AG10803 (cell line): ENCODE results near the gene FRMD4B.

Source experiments
- DNase-seq: peaks from one replicate; pipeline ENCODE4 v3.0.0; 2010; ENCODE audit warnings: low read depth
- H3K4me3 ChIP-seq: 2 replicates; pipeline ENCODE4 v1.5.1; 2011; ENCODE audit warnings: mild to moderate bottlenecking, low read length, control low read depth
- CTCF ChIP-seq: conservative IDR thresholded peaks from 2 replicates; pipeline ENCODE4 v1.5.1; 2011; ENCODE audit warnings: mild to moderate bottlenecking, low read length, control low read depth, inconsistent platforms

FRMD4B gene

GRCh38 chr3:69338911-69339310 lies 47.0 kb downstream of the FRMD4B start:
- H3K4me3 ChIP-seq = no peak overlapping the region
- no peak for TF ChIP-seq CTCF
- no peak for DNase-seq

- no peak for DNase-seq
- no peak overlapping the region for H3K4me3 ChIP-seq
- TF ChIP-seq CTCF = no peak
Observed at GRCh38 chr3:69332934-69333333, 53.0 kb downstream of the FRMD4B start.

- no peak for TF ChIP-seq CTCF
- no peak overlapping the region for H3K4me3 ChIP-seq
- no peak for DNase-seq
Observed at GRCh38 chr3:69330891-69331400, 54.9 kb downstream of the FRMD4B start.

GRCh38 chr3:69329892-69330291 lies 56.0 kb downstream of the FRMD4B start:
- TF ChIP-seq CTCF = no peak
- H3K4me3 ChIP-seq = no peak overlapping the region
- peak; percentile 63 for DNase-seq

DNA sequence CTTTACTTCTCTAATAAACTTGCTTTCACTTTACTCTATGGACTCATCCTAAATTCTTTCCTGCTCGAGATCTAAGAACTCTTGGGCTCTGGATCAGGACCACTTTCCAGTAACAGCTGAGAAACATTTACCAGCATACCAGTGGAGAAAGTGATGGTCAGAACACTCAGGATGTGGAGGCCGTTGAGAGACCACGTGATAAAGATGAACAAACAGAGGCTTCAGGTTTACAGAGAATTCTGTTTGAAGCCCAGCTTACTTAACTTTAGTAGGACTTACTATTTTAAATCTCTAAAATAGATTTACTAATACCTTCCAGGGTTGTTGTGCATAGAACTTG lies 57.0 kb downstream of the FRMD4B start:
- DNase-seq = no peak
- H3K4me3 ChIP-seq = no peak overlapping the region
- TF ChIP-seq CTCF = no peak

- no peak for DNase-seq
- TF ChIP-seq CTCF = no peak
- H3K4me3 ChIP-seq = no peak overlapping the region
Observed at GRCh38 chr3:69328103-69328962, 57.6 kb downstream of the FRMD4B start.

GRCh38 chr3:69326855-69327300 lies 59.0 kb downstream of the FRMD4B start:
- no peak for TF ChIP-seq CTCF
- H3K4me3 ChIP-seq = no peak overlapping the region
- DNase-seq = no peak
